MM.1S (cell line): Measurements from ENCODE around the gene GSS.

Experiments used
- EZH2 ChIP-seq: fragments of 300-600 bp; sonication (generic); optimal IDR thresholded peaks from 2 replicates; pipeline ENCODE3; 2017; ENCODE audit warnings: low read depth, mild to moderate bottlenecking, antibody characterized with exemption, low read length, mixed read lengths
- EZH2phosphoT487 ChIP-seq: fragments of 300-600 bp; sonication (generic); IDR thresholded peaks from 2 replicates; pipeline ENCODE4 v1.6.1; 2018; ENCODE audit warnings: antibody characterized with exemption, low read length
- TF ChIP-seq, protein P1 (sequence below): fragments of 300-600 bp; sonication (generic); IDR thresholded peaks from 2 replicates; pipeline ENCODE4 v1.5.1; 2016; ENCODE audit warnings: antibody characterized with exemption, low read length, mixed read lengths

DNA sequence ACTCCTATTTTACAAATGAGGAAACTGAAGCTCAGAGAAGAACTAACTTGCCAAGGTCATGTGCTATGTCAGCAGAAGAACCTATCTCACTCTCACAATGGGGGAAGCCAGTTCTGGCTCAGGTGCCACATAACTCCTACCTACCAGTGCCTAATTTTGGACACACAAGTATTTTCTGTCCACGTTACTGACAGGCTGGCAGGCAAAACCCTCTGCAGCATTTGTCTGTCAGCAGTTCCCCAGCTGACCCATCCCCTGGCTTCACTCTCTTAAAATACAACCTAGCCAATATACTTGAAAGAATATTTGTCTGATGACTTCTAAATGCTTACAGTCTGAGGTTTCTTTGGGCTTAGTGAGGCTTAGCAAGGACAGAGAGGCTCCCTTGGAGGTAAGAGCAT lies 15.5 kb downstream of the GSS start:
- TF ChIP-seq, protein P1, sequence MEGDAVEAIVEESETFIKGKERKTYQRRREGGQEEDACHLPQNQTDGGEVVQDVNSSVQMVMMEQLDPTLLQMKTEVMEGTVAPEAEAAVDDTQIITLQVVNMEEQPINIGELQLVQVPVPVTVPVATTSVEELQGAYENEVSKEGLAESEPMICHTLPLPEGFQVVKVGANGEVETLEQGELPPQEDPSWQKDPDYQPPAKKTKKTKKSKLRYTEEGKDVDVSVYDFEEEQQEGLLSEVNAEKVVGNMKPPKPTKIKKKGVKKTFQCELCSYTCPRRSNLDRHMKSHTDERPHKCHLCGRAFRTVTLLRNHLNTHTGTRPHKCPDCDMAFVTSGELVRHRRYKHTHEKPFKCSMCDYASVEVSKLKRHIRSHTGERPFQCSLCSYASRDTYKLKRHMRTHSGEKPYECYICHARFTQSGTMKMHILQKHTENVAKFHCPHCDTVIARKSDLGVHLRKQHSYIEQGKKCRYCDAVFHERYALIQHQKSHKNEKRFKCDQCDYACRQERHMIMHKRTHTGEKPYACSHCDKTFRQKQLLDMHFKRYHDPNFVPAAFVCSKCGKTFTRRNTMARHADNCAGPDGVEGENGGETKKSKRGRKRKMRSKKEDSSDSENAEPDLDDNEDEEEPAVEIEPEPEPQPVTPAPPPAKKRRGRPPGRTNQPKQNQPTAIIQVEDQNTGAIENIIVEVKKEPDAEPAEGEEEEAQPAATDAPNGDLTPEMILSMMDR, result no peak
- TF ChIP-seq EZH2phosphoT487 (no peak), EZH2 (no peak)
